GM23338 (cell line): ENCODE data around the gene CAND1. TPM values are rescaled to one million over a fixed set of nuclear protein-coding genes. Genes with fewer than 3 reads are reported as not detected.

ENCODE experiments used
- ATAC-seq: fragments of 200-7000 bp; cut with Tn5 transposase; 3 replicates; pipeline ENCODE4 v1.9.1; 2020
- DNase-seq: peaks from one replicate; pipeline ENCODE4 v3.0.0-alpha.2; 2015; ENCODE audit warnings: low spot score
- H2AFZ ChIP-seq: fragments of 200-600 bp; sonication (generic); 2 replicates; pipeline ENCODE4 v1.8.0; 2016; ENCODE audit warnings: antibody characterized with exemption, mild to moderate bottlenecking, moderate library complexity
- H3F3A ChIP-seq: fragments of 200-600 bp; sonication (generic); replicated peaks from 2 replicates; pipeline ENCODE4 v1.8.0; 2017; ENCODE audit warnings: antibody characterized with exemption, mixed run types, low read depth
- H3K27ac ChIP-seq: fragments of 200-600 bp; sonication (generic); 2 replicates; pipeline ENCODE4 v1.6.1; 2016; ENCODE audit warnings: low read depth
- H3K27me3 ChIP-seq: fragments of 200-600 bp; sonication (generic); 2 replicates; pipeline ENCODE4 v1.8.0; 2016; ENCODE audit warnings: mild to moderate bottlenecking, mixed run types, moderate library complexity; ENCODE audit not compliant: insufficient read depth
- H3K36me3 ChIP-seq: fragments of 200-600 bp; sonication (generic); 2 replicates; pipeline ENCODE4 v1.8.0; 2016; ENCODE audit warnings: mild to moderate bottlenecking; ENCODE audit not compliant: insufficient read depth
- H3K4me1 ChIP-seq: fragments of 200-600 bp; sonication (generic); 2 replicates; pipeline ENCODE4 v1.8.0; 2016; ENCODE audit warnings: mild to moderate bottlenecking, moderate library complexity; ENCODE audit not compliant: insufficient read depth
- H3K4me2 ChIP-seq: fragments of 200-600 bp; sonication (generic); 2 replicates; pipeline ENCODE4 v1.7.1; 2017; ENCODE audit warnings: mixed run types
- H3K4me3 ChIP-seq: fragments of 200-600 bp; sonication (generic); 2 replicates; pipeline ENCODE4 v1.6.1; 2016; ENCODE audit warnings: mixed run types
- H3K79me2 ChIP-seq: fragments of 200-600 bp; sonication (generic); replicated peaks from 2 replicates; pipeline ENCODE4 v1.8.0; 2017; ENCODE audit warnings: mild to moderate bottlenecking; ENCODE audit not compliant: insufficient read depth
- H3K9me2 ChIP-seq: fragments of 200-600 bp; sonication (generic); 2 replicates; pipeline ENCODE4 v1.8.0; 2017; ENCODE audit not compliant: insufficient read depth
- H4K20me1 ChIP-seq: fragments of 200-600 bp; sonication (generic); replicated peaks from 2 replicates; pipeline ENCODE4 v1.8.0; 2017; ENCODE audit warnings: mild to moderate bottlenecking; ENCODE audit not compliant: insufficient read depth
- H3K27ac Mint-ChIP-seq: 2 replicates; pipeline ENCODE4 v1.8.0; 2020; ENCODE audit warnings: inconsistent platforms, mild to moderate bottlenecking, moderate library complexity, mixed read lengths
- H3K27me3 Mint-ChIP-seq: 3 replicates; pipeline ENCODE4 v1.8.0; 2022; ENCODE audit warnings: low read depth, mild to moderate bottlenecking, moderate library complexity, mixed read lengths, inconsistent platforms; ENCODE audit not compliant: insufficient read depth, poor library complexity
- H3K36me3 Mint-ChIP-seq: 3 replicates; pipeline ENCODE4 v1.8.0; 2021; ENCODE audit warnings: low read depth, mild to moderate bottlenecking, inconsistent platforms, moderate library complexity, mixed read lengths
- H3K4me1 Mint-ChIP-seq: 3 replicates; pipeline ENCODE4 v1.8.0; 2020; ENCODE audit warnings: mild to moderate bottlenecking, inconsistent platforms, mixed read lengths
- H3K4me3 Mint-ChIP-seq: 3 replicates; pipeline ENCODE4 v1.8.0; 2021; ENCODE audit warnings: moderate library complexity, mild to moderate bottlenecking, inconsistent platforms, mixed read lengths
- H3K9me3 Mint-ChIP-seq: 3 replicates; pipeline ENCODE4 v1.8.0; 2020; ENCODE audit warnings: moderate library complexity, mild to moderate bottlenecking, inconsistent platforms, mixed read lengths
- EZH2 ChIP-seq: fragments of 200-600 bp; sonication (generic); IDR thresholded peaks from one replicate; pipeline ENCODE4 v1.8.0; 2017; ENCODE audit warnings: antibody characterized with exemption, mild to moderate bottlenecking, low read depth; ENCODE audit not compliant: unreplicated experiment
- JUNB ChIP-seq: IDR thresholded peaks from one replicate; pipeline ENCODE4 v1.6.1; 2016; ENCODE audit warnings: antibody characterized with exemption; ENCODE audit not compliant: unreplicated experiment
- POLR2AphosphoS5 ChIP-seq: IDR thresholded peaks from 2 replicates; pipeline ENCODE4 v1.6.1; 2016; ENCODE audit warnings: antibody characterized with exemption, low read depth
- polyA plus RNA-seq: library from polyadenylated mRNA; unstranded; fragments of >200 nt; fragmentation: Nextera tagmentation; extraction: Ambion mirVana; gene quantifications from 2 replicates; pipeline ENCODE4 v1.2.1, GENCODE V29; 2016
- total RNA-seq: library from RNA; depleted of rRNA; stranded (reverse); fragments of >200 nt; shearing (Covaris generic); gene quantifications from 2 replicates; pipeline ENCODE4 v1.2.3, GENCODE V29; 2014
- TF ChIP-seq, protein P1 (sequence below), 2 experiments: fragments of 200-600 bp in 1 of 2; sonication (generic) in 1 of 2; conservative IDR thresholded peaks; 2 replicates each; pipeline versions ENCODE4 v1.5.1 to v1.6.1; 2016 to 2017; ENCODE audit warnings: antibody characterized with exemption in 2 of 2, low read depth in 2 of 2, mild to moderate bottlenecking in 2 of 2, moderate library complexity in 1 of 2
- TF ChIP-seq, protein P2 (sequence below): IDR thresholded peaks from 2 replicates; pipeline ENCODE4 v1.6.1; 2016; ENCODE audit warnings: antibody characterized with exemption
- TF ChIP-seq, protein P3 (sequence below): IDR thresholded peaks from one replicate; pipeline ENCODE4 v1.6.1; 2018; ENCODE audit warnings: antibody characterized with exemption; ENCODE audit not compliant: unreplicated experiment

CAND1 gene
- total and polyA plus RNA-seq, 2 experiments from 2014 or later = 71.4 to 151 TPM

DNA sequence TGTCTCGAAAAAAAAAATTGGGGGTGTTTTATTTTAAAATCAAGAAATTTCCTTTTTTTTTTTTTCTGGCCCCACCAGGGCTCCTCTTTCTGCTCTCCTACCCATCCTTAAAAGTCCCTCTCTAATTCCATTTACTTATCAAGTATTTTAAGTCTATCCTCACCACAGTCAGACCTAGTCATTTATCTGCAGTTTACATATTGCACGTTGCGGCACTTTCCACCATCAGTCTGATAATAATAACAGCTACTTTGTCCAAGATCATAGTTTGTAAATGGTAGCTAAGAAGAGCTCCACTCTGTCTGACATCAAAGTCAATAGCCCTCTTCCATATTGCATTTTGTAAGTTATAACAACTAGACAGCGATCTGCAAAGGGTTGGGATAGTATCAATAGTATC lies 23.6 kb upstream of the CAND1 start (continued):
- no peak for TF ChIP-seq JUNB

DNA sequence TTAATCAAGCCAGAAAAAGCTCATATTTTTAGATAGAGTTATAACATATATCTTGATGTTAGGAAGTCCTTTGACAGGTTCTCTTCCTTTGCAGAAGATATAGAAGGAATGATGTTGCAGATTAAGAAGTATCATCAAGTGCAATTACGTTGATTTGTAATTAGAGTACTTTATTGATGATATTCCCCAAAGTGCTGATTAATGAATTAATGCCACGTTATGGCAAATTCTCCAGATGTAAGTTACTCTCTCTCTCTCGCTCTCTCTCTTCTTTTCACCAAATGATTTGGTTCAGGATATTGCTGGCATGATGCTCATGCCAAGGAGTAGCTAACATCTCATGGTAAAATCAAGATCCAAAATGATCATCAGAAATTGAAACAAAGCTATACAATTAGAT lies 18.1 kb upstream of the CAND1 start:
- no peaks in the 10 kb centered on the region for H3K9me2 ChIP-seq
- H3K27ac Mint-ChIP-seq = no peak overlapping the region
- ATAC-seq = no peak

More for the DNA sequence above, 18.1 kb upstream of the CAND1 start:
- Histone ChIP-seq H3K36me3 (no peaks in the 10 kb centered on the region), H3F3A (no peaks in the 10 kb centered on the region), H3K4me3 (no peak overlapping the region), H3K27me3 (no peaks in the 10 kb centered on the region), H3K79me2 (no peaks in the 10 kb centered on the region), H4K20me1 (no peaks in the 10 kb centered on the region), H3K27ac (no peak overlapping the region), H3K4me2 (no peak overlapping the region), H2AFZ (no peak overlapping the region), H3K4me1 (no peaks in the 10 kb centered on the region)
- peaks cover 3% of the 10 kb centered on the region for H3K27me3 Mint-ChIP-seq
- H3K4me1 Mint-ChIP-seq = no peaks in the 10 kb centered on the region
- H3K36me3 Mint-ChIP-seq = no peaks in the 10 kb centered on the region
- no peak overlapping the region for H3K4me3 Mint-ChIP-seq
- DNase-seq = no peak
- no peaks in the 10 kb centered on the region for H3K9me3 Mint-ChIP-seq
- TF ChIP-seq, protein P1, sequence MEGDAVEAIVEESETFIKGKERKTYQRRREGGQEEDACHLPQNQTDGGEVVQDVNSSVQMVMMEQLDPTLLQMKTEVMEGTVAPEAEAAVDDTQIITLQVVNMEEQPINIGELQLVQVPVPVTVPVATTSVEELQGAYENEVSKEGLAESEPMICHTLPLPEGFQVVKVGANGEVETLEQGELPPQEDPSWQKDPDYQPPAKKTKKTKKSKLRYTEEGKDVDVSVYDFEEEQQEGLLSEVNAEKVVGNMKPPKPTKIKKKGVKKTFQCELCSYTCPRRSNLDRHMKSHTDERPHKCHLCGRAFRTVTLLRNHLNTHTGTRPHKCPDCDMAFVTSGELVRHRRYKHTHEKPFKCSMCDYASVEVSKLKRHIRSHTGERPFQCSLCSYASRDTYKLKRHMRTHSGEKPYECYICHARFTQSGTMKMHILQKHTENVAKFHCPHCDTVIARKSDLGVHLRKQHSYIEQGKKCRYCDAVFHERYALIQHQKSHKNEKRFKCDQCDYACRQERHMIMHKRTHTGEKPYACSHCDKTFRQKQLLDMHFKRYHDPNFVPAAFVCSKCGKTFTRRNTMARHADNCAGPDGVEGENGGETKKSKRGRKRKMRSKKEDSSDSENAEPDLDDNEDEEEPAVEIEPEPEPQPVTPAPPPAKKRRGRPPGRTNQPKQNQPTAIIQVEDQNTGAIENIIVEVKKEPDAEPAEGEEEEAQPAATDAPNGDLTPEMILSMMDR (conservative IDR thresholded peaks at IDR 0.05; ENCODE audit: low read depth in 2 of 2) = no peak
- TF ChIP-seq EZH2 (no peak), POLR2AphosphoS5 (no peak), JUNB (no peak)
- TF ChIP-seq, protein P2, sequence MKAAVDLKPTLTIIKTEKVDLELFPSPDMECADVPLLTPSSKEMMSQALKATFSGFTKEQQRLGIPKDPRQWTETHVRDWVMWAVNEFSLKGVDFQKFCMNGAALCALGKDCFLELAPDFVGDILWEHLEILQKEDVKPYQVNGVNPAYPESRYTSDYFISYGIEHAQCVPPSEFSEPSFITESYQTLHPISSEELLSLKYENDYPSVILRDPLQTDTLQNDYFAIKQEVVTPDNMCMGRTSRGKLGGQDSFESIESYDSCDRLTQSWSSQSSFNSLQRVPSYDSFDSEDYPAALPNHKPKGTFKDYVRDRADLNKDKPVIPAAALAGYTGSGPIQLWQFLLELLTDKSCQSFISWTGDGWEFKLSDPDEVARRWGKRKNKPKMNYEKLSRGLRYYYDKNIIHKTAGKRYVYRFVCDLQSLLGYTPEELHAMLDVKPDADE = no peak
- TF ChIP-seq, protein P3, sequence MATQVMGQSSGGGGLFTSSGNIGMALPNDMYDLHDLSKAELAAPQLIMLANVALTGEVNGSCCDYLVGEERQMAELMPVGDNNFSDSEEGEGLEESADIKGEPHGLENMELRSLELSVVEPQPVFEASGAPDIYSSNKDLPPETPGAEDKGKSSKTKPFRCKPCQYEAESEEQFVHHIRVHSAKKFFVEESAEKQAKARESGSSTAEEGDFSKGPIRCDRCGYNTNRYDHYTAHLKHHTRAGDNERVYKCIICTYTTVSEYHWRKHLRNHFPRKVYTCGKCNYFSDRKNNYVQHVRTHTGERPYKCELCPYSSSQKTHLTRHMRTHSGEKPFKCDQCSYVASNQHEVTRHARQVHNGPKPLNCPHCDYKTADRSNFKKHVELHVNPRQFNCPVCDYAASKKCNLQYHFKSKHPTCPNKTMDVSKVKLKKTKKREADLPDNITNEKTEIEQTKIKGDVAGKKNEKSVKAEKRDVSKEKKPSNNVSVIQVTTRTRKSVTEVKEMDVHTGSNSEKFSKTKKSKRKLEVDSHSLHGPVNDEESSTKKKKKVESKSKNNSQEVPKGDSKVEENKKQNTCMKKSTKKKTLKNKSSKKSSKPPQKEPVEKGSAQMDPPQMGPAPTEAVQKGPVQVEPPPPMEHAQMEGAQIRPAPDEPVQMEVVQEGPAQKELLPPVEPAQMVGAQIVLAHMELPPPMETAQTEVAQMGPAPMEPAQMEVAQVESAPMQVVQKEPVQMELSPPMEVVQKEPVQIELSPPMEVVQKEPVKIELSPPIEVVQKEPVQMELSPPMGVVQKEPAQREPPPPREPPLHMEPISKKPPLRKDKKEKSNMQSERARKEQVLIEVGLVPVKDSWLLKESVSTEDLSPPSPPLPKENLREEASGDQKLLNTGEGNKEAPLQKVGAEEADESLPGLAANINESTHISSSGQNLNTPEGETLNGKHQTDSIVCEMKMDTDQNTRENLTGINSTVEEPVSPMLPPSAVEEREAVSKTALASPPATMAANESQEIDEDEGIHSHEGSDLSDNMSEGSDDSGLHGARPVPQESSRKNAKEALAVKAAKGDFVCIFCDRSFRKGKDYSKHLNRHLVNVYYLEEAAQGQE = no peak
